Heart left ventricle (tissue), 13 donors: Measurements from ENCODE around the gene CD40LG.

ENCODE experiments used
- CTCF ChIP-seq, 12 donors: fragments of 200-600 bp; sonication (generic) in 4 of 12; IDR thresholded peaks; one replicate each; pipeline versions ENCODE4 v1.5.0 to v1.8.0; 2018 to 2022; ENCODE audit warnings: antibody characterized with exemption in 12 of 12, mild to moderate bottlenecking in 5 of 12
- POLR2A ChIP-seq, 2 donors: fragments of 450-650 bp; IDR thresholded peaks; one replicate each; pipeline ENCODE4 v1.6.1; 2017; ENCODE audit warnings: antibody characterized with exemption in 2 of 2, mild to moderate bottlenecking in 2 of 2, moderate library complexity in 2 of 2
- donor health status: ischemic (EF 13 %, LVEDD 7.1; RV severe dilation, severe dysfunction).
- donor health status: DM: no; HTN: yes; CAD: no.
- donor health status: DM: no; HTN: no; CAD: no.
- donor health status: ischemic (EF 25% LVEDD 6.9; RV normal size, moderate dysfunction).
- donor health status: ischemic (EF 25% LVEDD 5.7; RV mildly dilated, moderate dysfunction).
- donor health status: ischemic (EF 35%, LVEDD 5.7; RV mildly dilated, moderate dysfunction).
- donor health status: nonischemic (EF 11% LVEDD 7.7; RV severe dilation, severe dysfunction).
- donor health status: DM: yes; HTN: yes; CAD: no.
- donor health status: PGD.
- donor health status: ischemic (EF 29% LVEDD 5.4; RV normal size, mild dysfunction).
- donor health status: nonischemic (EF 23%, LVEDD 6.1; RV moderate dilation, normal function).

- no peak for TF ChIP-seq CTCF (IDR thresholded peaks at IDR 0.05)
- TF ChIP-seq POLR2A (IDR thresholded peaks at IDR 0.05), result no peak
These were observed 14.1 kb downstream of the CD40LG start for GRCh38 chrX:136662104-136662503.
